HepG2 (cell line): ENCODE results near the gene CCDC38.

Experiments
- CHD2 ChIP-seq: IDR thresholded peaks from 2 replicates; pipeline ENCODE4 v1.6.1; 2011; ENCODE audit warnings: low read depth, low read length, improper control_type of control experiment
- FOXK2 ChIP-seq: fragments of 450-650 bp; IDR thresholded peaks from 2 replicates; pipeline ENCODE4 v1.6.1; 2016
- KDM1A ChIP-seq: IDR thresholded peaks from 2 replicates; pipeline ENCODE4 v1.6.1; 2016; ENCODE audit warnings: missing compliant biosample characterization
- POLR2A ChIP-seq, 2 experiments: IDR thresholded peaks; 2 replicates each; pipeline ENCODE4 v1.6.1; 2011; ENCODE audit warnings: low read depth in 2 of 2, low read length in 2 of 2, mild to moderate bottlenecking in 1 of 2, moderate library complexity in 1 of 2; ENCODE audit not compliant: insufficient read depth in 1 of 2
- SIN3A ChIP-seq: IDR thresholded peaks from 2 replicates; pipeline ENCODE4 v1.6.1; 2011; ENCODE audit warnings: low read depth, mild to moderate bottlenecking, control low read depth, low read length, borderline replicate concordance
- TARDBP ChIP-seq: sonication (generic); formaldehyde crosslinking; IDR thresholded peaks from 2 replicates; pipeline ENCODE4 v1.8.0; 2022; ENCODE audit warnings: mild to moderate bottlenecking, missing genetic modification reagents
- XRCC5 ChIP-seq: fragments of 200-400 bp; formaldehyde crosslinking; optimal IDR thresholded peaks from 2 replicates; pipeline ENCODE3; 2017; ENCODE audit warnings: mild to moderate bottlenecking, low read length
- TF ChIP-seq, protein P1 (sequence below): sonication (generic); formaldehyde crosslinking; IDR thresholded peaks from 2 replicates; pipeline ENCODE4 v1.4.0; 2020; ENCODE audit warnings: missing genetic modification reagents
- TF ChIP-seq, protein P2 (sequence below): sonication (generic); formaldehyde crosslinking; IDR thresholded peaks from 2 replicates; pipeline ENCODE4 v1.4.0; 2020; ENCODE audit warnings: missing genetic modification reagents, mild to moderate bottlenecking, borderline replicate concordance
- TF ChIP-seq, protein P3 (sequence below): sonication (generic); formaldehyde crosslinking; IDR thresholded peaks from 2 replicates; pipeline ENCODE4 v1.5.0; 2020; ENCODE audit warnings: missing genetic modification reagents
- TF ChIP-seq, protein P4 (sequence below): sonication (generic); formaldehyde crosslinking; IDR thresholded peaks from 2 replicates; pipeline ENCODE4 v1.5.0; 2020; ENCODE audit warnings: mild to moderate bottlenecking, missing genetic modification reagents, moderate library complexity
- TF ChIP-seq, protein P5 (sequence below): sonication (generic); formaldehyde crosslinking; conservative IDR thresholded peaks from 2 replicates; pipeline ENCODE4 v1.4.0; 2020; ENCODE audit warnings: missing genetic modification reagents

DNA sequence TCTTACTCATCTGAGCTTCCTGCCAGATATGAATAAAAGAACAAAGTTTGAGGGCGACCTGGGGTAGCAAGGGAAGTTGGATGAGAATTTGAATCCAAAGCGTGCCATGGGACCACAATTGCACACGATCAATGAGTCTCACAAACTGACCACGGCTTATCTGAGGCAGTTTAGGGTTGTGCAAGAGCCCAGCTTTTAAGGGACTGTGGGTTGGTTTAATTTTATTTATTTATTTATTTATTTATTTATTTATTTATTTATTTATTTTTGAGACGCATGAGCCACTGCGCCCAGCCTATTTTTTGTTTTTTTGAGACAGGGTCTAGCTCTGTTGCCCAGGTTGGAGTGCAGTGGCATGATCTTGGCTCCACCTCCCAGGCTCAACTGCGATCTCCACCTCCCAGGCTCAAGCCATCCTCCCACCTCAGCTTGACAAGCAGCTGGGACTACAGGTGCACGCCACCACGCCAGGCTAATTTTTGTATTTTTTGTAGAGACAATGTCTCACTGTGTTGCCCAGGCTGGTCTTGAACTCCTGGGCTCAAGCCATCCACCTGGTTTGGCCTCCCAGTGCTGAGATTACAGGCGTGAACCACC, 1.8 kb upstream of the CCDC38 start:
- TF ChIP-seq, protein P1, sequence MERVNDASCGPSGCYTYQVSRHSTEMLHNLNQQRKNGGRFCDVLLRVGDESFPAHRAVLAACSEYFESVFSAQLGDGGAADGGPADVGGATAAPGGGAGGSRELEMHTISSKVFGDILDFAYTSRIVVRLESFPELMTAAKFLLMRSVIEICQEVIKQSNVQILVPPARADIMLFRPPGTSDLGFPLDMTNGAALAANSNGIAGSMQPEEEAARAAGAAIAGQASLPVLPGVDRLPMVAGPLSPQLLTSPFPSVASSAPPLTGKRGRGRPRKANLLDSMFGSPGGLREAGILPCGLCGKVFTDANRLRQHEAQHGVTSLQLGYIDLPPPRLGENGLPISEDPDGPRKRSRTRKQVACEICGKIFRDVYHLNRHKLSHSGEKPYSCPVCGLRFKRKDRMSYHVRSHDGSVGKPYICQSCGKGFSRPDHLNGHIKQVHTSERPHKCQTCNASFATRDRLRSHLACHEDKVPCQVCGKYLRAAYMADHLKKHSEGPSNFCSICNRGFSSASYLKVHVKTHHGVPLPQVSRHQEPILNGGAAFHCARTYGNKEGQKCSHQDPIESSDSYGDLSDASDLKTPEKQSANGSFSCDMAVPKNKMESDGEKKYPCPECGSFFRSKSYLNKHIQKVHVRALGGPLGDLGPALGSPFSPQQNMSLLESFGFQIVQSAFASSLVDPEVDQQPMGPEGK (CRISPR knock-in tag): no peak
- TF ChIP-seq FOXK2 (no peak), CHD2 (no peak), TARDBP (CRISPR knock-in tag) (no peak), POLR2A (IDR thresholded peaks at IDR 0.05; ENCODE audit: insufficient read depth in 1 of 2, low read depth in 2 of 2, low read length in 2 of 2) (no peak), XRCC5 (no peak), KDM1A (CRISPR knock-in tag) (no peak), SIN3A (no peak)
- TF ChIP-seq, protein P2, sequence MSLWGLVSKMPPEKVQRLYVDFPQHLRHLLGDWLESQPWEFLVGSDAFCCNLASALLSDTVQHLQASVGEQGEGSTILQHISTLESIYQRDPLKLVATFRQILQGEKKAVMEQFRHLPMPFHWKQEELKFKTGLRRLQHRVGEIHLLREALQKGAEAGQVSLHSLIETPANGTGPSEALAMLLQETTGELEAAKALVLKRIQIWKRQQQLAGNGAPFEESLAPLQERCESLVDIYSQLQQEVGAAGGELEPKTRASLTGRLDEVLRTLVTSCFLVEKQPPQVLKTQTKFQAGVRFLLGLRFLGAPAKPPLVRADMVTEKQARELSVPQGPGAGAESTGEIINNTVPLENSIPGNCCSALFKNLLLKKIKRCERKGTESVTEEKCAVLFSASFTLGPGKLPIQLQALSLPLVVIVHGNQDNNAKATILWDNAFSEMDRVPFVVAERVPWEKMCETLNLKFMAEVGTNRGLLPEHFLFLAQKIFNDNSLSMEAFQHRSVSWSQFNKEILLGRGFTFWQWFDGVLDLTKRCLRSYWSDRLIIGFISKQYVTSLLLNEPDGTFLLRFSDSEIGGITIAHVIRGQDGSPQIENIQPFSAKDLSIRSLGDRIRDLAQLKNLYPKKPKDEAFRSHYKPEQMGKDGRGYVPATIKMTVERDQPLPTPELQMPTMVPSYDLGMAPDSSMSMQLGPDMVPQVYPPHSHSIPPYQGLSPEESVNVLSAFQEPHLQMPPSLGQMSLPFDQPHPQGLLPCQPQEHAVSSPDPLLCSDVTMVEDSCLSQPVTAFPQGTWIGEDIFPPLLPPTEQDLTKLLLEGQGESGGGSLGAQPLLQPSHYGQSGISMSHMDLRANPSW (CRISPR knock-in tag): no peak
- TF ChIP-seq, protein P3, sequence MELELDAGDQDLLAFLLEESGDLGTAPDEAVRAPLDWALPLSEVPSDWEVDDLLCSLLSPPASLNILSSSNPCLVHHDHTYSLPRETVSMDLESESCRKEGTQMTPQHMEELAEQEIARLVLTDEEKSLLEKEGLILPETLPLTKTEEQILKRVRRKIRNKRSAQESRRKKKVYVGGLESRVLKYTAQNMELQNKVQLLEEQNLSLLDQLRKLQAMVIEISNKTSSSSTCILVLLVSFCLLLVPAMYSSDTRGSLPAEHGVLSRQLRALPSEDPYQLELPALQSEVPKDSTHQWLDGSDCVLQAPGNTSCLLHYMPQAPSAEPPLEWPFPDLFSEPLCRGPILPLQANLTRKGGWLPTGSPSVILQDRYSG (CRISPR knock-in tag): no peak
- TF ChIP-seq, protein P4, sequence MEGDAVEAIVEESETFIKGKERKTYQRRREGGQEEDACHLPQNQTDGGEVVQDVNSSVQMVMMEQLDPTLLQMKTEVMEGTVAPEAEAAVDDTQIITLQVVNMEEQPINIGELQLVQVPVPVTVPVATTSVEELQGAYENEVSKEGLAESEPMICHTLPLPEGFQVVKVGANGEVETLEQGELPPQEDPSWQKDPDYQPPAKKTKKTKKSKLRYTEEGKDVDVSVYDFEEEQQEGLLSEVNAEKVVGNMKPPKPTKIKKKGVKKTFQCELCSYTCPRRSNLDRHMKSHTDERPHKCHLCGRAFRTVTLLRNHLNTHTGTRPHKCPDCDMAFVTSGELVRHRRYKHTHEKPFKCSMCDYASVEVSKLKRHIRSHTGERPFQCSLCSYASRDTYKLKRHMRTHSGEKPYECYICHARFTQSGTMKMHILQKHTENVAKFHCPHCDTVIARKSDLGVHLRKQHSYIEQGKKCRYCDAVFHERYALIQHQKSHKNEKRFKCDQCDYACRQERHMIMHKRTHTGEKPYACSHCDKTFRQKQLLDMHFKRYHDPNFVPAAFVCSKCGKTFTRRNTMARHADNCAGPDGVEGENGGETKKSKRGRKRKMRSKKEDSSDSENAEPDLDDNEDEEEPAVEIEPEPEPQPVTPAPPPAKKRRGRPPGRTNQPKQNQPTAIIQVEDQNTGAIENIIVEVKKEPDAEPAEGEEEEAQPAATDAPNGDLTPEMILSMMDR (CRISPR knock-in tag): no peak
- TF ChIP-seq, protein P5, sequence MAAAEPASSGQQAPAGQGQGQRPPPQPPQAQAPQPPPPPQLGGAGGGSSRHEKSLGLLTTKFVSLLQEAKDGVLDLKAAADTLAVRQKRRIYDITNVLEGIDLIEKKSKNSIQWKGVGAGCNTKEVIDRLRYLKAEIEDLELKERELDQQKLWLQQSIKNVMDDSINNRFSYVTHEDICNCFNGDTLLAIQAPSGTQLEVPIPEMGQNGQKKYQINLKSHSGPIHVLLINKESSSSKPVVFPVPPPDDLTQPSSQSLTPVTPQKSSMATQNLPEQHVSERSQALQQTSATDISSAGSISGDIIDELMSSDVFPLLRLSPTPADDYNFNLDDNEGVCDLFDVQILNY (CRISPR knock-in tag): no peak
